CD4-positive, alpha-beta T cell treated with Interleukin-10 for 1 hour (primary cell): Measurements from ENCODE around the gene CPB2.

Source experiments
- DNase-seq: peaks from one replicate; pipeline ENCODE4 v3.0.0-alpha.2; 2020

Gene CPB2, protein sequence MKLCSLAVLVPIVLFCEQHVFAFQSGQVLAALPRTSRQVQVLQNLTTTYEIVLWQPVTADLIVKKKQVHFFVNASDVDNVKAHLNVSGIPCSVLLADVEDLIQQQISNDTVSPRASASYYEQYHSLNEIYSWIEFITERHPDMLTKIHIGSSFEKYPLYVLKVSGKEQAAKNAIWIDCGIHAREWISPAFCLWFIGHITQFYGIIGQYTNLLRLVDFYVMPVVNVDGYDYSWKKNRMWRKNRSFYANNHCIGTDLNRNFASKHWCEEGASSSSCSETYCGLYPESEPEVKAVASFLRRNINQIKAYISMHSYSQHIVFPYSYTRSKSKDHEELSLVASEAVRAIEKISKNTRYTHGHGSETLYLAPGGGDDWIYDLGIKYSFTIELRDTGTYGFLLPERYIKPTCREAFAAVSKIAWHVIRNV

DNA sequence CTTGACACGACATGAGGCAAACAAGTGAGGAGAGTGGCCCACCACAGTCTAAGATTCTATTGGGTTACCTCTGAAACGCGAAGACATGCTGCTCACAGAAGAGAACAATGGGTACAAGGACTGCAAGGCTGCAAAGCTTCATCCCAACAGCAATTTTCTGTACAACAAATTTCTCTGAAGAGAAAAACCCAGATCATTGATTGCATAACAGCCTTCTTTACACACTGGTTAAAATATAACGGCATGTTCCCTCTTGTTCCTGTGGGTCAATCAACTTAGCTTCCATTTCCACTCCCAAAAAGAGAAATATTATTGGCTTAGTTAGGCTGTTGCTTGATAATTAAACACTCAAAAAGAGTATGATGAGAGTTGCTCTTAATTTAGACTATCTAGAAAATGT lies at the start of gene CPB2:
Gene CPB2 (minus strand): TSS at position 166 of the 400 bp plus-strand sequence. CDS start 24 bp downstream, at position 142.
- no peak for DNase-seq

- no peak for DNase-seq
Measured at GRCh38 chr13:46154136-46154801, 49.4 kb upstream of the CPB2 start.

- no peak for DNase-seq
Measured at GRCh38 chr13:46152627-46153328, 47.9 kb upstream of the CPB2 start.

GRCh38 chr13:46150134-46150693 lies 45.4 kb upstream of the CPB2 start:
- DNase-seq = no peak

DNA sequence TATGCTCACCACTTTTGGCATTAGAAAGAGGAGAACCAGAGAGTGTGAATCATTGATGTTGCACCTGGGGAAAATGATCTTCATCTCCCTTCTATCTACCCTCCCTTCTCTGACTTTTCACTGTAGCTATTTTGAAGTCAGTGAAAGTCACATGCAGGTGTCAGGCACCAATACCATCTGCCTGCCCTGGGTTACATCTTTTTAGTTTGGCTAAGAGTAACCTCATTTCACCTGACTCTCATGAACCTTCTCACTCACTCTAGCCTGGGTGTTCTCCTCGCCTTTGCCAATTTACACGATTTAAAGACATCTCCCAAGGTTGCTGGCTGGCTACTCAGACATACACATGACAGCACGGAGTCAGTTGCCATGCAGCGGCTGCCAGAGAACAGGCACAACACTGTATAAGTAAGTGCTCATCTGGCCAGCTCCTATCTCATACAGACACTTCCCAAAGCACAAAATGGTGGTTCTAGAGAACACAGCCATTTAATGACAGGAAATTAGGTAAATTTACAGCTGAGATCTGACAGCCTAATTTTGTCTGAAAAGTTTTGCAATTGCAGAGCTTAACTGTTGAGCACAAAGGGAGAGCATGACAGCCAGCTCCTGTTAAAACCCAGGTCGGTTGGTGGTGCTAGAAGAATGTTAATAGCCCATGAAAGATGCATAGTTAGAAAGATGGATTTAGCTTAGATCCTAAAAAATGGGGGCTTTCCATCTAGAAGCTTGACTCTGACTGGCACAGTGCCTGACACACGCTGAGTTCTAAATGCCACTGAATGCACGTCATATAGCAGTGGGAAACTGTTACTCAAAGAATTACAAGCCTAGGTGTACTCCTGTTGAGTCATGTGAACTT lies 44.7 kb upstream of the CPB2 start:
- DNase-seq = no peak

GRCh38 chr13:46146898-46147297 lies 42.1 kb upstream of the CPB2 start:
- no peak for DNase-seq

DNA sequence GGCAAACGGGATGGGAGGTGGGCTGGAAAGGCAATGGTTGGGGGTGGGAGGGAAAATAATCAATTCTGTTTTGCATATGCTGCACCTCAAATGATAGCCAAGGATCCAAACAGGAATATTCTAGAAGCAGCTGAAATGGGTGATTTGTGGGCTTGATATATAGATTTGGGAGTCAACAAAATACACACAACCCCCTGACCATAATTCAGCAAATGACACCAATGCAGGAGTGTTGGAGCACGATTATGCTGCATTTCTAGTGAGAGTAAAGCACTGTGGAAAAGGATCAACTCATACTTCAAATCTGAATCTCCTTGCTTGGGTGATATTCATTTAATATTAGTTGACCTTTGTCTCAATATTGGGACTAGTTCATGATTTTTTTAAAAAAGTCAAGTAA lies 41.1 kb upstream of the CPB2 start:
- no peak for DNase-seq

DNA sequence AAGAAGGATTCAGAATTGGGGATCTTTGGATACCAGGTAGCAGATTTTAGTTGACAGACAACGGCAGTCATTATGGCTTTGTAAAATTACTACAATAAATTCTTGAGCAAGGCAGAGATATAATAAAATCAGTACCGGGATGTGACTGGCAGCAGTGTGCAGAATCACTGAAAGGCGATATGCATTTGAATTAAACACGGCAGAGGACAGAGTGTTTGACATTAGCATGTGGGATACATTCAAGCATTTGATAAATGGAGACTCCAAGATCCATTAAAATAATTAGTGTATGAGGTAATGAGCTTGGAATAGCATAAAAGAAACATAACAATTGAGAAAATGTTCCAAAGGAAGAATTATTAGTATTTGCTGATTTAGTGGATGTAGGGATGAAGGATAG lies 40.3 kb upstream of the CPB2 start:
- DNase-seq = no peak

- DNase-seq = no peak
Measured at GRCh38 chr13:46143184-46143701, 38.4 kb upstream of the CPB2 start.

- DNase-seq = no peak
Measured at GRCh38 chr13:46142776-46143175, 37.9 kb upstream of the CPB2 start.

DNA sequence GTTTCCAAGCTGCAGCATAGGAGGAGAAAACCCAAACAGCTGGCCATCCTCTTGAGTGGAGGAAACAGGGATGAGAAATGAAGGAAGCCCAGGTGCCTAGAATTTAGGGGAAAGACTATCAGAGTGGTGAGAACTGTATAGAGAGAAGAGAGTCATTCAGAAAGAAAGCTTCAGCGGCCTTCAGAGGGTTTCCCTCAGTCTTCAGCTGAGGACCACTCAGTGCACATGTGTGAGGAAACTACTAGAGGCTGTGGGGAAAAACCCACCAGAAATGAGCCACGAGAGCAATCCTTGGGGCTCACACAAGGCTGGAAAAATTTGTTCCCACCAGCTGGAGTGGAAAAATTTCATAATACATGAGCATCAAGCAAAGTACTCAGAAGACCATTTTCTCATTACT lies 35.2 kb upstream of the CPB2 start:
- no peak for DNase-seq

DNA sequence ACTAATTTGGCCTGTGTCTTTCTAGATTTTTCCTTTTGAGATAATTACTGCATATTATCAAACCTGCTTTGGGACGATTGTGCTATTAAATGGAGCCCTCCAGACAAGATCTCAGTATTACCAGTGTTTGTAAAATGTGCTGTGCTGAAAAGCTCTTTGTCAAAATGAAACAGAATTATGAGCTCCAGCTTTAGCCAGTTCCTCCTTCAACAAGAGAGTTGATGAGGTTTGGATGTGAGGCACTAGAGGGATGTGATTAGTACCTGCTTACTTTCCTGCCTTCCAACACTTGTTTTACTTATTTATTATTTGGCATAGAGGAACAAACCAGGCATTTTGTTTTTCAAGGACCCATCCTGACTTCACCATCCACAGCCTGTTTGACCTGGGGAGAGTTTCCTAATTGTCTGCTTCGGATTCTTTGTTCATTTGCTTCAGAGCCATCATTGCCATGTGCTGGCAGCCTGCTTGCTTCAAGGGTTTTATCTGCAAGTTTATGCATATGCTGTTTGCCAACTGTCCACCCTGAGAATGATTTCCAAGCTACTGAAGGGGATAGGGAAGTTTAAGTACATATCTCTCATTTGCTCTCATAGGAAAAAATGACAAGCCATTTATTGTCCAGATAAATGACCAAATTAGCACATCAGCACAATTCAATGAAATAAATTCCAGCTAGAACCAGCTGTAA lies 32.9 kb upstream of the CPB2 start:
- no peak for DNase-seq

- no peak for DNase-seq
Measured at GRCh38 chr13:46136688-46137087, 31.9 kb upstream of the CPB2 start.

- DNase-seq = no peak
Measured at GRCh38 chr13:46134961-46135522, 30.2 kb upstream of the CPB2 start.

DNA sequence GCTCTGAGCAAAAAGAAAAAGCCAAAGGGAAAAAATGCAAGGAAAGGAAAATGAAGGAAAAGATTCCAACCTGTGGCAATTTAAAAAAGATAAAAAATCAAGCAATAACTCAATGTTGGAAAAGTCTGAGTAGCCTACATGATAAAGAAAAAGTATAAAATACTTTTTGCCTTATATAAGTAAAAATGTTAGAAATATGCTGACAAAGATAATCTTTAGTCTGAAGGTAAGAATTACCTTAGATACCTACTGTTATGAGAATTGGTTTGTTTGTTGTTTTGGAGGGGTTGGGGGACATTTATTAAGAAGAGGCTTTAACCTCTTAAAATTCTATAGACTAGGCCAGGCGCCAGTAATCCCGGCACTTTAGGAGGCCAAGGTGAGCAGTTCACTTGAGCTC lies 29.7 kb upstream of the CPB2 start:
- no peak for DNase-seq

GRCh38 chr13:46132109-46132508 lies 27.3 kb upstream of the CPB2 start:
- no peak for DNase-seq

GRCh38 chr13:46131705-46132104 lies 26.9 kb upstream of the CPB2 start:
- DNase-seq = no peak

- DNase-seq = no peak
Measured at GRCh38 chr13:46129955-46130618, 25.3 kb upstream of the CPB2 start.

DNA sequence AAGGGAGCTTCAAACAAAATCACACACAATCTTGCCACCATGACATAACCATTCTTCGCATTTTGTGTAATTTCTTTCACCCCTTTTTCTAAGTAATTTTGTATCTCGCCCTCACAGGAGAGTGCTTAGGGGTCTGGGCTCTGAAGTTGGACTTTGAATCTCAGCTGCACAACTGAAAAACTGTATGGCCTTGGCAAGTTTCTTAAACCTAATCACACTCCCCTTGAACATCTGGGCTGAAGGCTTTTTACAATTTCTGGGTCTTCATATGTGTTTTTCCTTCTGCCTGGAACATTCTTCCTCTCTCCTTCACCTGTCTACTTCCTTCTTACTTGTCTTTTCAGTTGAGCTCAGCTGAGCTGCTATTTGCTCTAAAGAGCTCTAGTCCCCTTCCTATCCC lies 24.3 kb upstream of the CPB2 start:
- no peak for DNase-seq

DNA sequence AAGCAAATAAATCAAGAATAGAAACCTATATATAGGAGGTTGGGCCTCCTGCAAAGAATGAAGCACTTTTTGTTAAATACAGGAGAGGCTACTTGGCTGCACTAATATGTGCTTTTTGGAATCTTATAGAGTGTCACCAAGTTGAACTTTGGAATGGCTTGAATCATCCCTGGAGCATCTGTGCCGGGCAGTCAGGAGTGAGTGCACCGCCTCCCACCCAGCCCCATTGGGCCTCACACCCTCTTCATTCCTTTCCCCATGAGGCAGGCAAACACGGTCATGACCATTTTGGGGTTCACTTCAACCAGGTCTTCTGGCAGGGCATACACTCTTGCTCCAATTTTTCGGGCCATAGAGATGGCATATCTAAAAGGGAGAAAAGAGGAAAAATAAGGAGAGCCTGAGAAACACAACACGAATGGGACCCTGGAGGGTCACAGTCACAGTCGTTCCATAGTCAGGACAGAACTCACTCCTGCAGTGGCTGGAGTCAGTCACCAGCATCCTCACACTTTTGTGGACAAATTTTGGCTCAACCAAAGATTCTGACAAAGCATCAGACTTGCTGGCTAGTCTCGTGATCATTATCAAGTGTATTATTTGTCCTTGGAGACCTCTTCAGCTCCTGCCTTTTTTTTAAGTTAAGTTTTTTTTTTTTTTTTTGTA lies 22.7 kb upstream of the CPB2 start:
- DNase-seq = no peak
